Measurements from ENCODE around the gene MBP.
"Not testable (repeated sequence)": the region's sequence is repeated elsewhere in the genome, so short reads cannot be mapped to it uniquely, and the experiment has no call there.

Gene MBP

GRCh38 chr18:77004555-77005380 is 127.8 kb downstream of the MBP start:
- DNase-seq (ENCODE audit: low read depth), result no peak

- DNase-seq (ENCODE audit: low read depth), result no peak
These were observed 129.3 kb downstream of the MBP start for GRCh38 chr18:77003316-77003715.

GRCh38 chr18:77002496-77002895 is 130.1 kb downstream of the MBP start:
- no peak for DNase-seq (ENCODE audit: low read depth)

GRCh38 chr18:77001979-77002378 is 130.6 kb downstream of the MBP start:
- DNase-seq (ENCODE audit: low read depth), result no peak

GRCh38 chr18:77001041-77001440 is 131.5 kb downstream of the MBP start:
- DNase-seq (ENCODE audit: low read depth), result no peak

- no peak for DNase-seq (ENCODE audit: low read depth)
These were observed 132.1 kb downstream of the MBP start for GRCh38 chr18:77000527-77000926.

GRCh38 chr18:76999077-76999476 is 133.5 kb downstream of the MBP start:
- no peak for DNase-seq (ENCODE audit: low read depth)

GRCh38 chr18:76997951-76998808 is 134.4 kb downstream of the MBP start:
- no peak for DNase-seq (ENCODE audit: low read depth)

GRCh38 chr18:76996429-76996828 is 136.2 kb downstream of the MBP start:
- DNase-seq (ENCODE audit: low read depth), result no peak

GRCh38 chr18:76995896-76996295 is 136.7 kb downstream of the MBP start:
- DNase-seq (ENCODE audit: low read depth), result no peak

GRCh38 chr18:76994086-76994654 is 138.4 kb downstream of the MBP start:
- DNase-seq (ENCODE audit: low read depth), result no peak

GRCh38 chr18:76993573-76993972 is 139.0 kb downstream of the MBP start:
- DNase-seq (ENCODE audit: low read depth), result no peak

GRCh38 chr18:76993085-76993382 is 139.5 kb downstream of the MBP start:
- no peak for DNase-seq (ENCODE audit: low read depth)

GRCh38 chr18:76992226-76993084 is 140.1 kb downstream of the MBP start:
- no peak for DNase-seq (ENCODE audit: low read depth)

- DNase-seq (ENCODE audit: low read depth), result no peak
These were observed 141.4 kb downstream of the MBP start for GRCh38 chr18:76991021-76991688.

GRCh38 chr18:76990343-76991020 is 142.1 kb downstream of the MBP start:
- not testable (repeated sequence) for DNase-seq (ENCODE audit: low read depth)

GRCh38 chr18:76989647-76990190 is 142.9 kb downstream of the MBP start:
- no peak for DNase-seq (ENCODE audit: low read depth)

- DNase-seq (ENCODE audit: low read depth), result no peak
These were observed 143.5 kb downstream of the MBP start for GRCh38 chr18:76988827-76989646.

- no peak for DNase-seq (ENCODE audit: low read depth)
These were observed 144.4 kb downstream of the MBP start for GRCh38 chr18:76988031-76988826.
